Fibroblast of peridontal ligament (primary cell): ENCODE measurements around the gene DTX3L.

Source experiments
- DNase-seq: peaks from one replicate; pipeline ENCODE4 v3.0.0-alpha.2; 2010; ENCODE audit errors: extremely low read depth

DTX3L gene

GRCh38 chr3:122606330-122606729 is 42.2 kb downstream of the DTX3L start:
- DNase-seq, result no peak

GRCh38 chr3:122608916-122609315 is 44.8 kb downstream of the DTX3L start:
- DNase-seq, result no peak

GRCh38 chr3:122609798-122610559 is 45.8 kb downstream of the DTX3L start:
- DNase-seq, result peak; percentile 75

DNA sequence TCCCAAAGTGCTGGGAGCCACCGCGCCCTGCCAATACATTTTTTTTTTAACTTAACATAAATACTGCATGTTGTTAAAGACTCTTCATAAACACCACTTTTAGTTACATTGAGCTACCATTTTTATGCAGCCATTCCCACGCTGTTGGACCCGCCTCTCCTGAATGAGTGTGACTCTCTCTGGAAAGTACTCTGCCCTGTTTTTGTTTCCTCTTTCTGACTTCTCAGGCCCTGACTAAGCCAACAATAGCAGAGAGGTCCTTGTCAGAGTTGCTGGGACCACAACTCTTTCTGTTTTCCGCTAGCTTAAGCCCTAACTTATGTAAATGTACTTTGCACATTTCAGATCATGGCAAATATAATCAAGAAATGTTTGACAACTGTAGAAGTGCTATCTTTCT is 48.6 kb downstream of the DTX3L start:
- no peak for DNase-seq

DNA sequence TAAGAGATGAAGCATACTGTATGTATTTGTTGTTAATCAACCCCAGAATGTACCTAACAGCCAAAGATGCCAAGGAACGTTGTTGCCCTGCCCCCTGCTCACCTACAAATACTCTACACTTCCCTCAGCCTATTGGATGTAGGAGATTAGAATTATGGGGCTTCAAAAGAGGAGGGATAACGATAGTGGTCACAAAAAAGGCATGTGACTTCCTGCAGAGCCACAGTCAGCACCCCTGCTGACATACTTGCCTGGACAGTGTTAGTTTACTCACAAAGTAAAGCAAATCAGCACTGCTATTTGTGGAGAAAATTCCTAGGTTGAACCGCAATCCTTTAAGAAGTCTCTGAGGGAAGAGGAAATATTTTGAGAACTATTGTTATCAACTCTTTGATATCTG is 51.2 kb downstream of the DTX3L start:
- no peak for DNase-seq

GRCh38 chr3:122618614-122619013 is 54.5 kb downstream of the DTX3L start:
- no peak for DNase-seq

DNA sequence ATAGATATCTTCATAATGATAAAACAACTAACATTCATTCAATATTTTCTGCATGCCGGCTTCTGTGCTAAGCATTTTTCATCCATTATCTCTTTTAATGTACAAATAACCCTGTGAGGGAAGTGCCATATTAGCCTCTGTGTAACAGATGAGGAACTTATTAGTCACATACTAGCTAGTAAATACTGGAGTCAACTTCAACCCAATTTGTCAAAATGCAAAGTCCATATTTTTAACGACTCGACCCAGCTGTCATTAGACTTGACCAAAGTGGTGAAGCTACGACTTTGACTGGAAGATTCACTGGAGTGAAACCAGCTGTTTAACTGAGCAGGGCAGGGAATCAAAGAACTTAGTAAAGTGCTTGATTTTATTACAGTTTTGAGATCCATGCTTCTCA is 54.9 kb downstream of the DTX3L start:
- no peak for DNase-seq

DNA sequence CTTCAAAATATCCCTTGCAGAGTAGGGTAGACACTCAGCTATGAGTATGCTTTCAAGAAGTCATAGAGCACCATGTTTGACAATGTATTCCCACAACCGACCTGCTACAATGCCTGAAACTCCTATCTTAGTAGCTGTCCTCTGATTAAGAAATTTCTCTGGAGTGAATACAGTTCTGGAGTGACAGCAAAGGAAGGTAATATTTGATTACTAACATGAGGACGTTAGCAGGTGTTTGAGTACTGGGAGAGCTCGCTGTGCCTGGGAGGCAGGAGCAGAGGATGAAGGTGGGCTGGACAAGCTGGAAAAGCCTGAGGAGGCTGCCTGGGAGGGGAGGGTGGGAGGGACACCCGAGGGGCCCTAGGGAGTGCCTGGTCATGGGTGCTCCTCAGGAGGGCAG is 56.3 kb downstream of the DTX3L start:
- DNase-seq, result no peak

DNA sequence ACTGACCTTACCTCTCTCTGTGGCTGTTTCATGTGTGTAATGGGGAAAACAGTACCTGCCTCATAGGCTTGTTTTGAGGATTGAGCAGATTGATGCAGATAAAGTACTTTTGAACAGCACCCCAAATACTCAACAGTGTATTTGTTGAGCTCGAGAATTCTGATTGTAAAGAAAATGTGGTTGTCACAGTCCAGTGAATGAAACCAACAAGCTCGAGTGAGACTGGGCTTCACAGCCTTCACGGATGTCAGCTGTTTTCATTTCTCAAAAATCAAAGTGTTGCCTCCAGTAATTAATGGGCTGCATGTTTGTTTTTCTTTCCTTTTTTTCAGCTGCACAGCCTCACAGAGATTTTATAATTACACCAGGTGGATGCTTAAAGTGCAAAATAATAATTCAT is 57.0 kb downstream of the DTX3L start:
- no peak for DNase-seq

GRCh38 chr3:122623031-122623829 is 59.1 kb downstream of the DTX3L start:
- no peak for DNase-seq
